ENCODE data around the gene REEP1. TPM values are rescaled to one million over a fixed set of nuclear protein-coding genes. Genes with fewer than 3 reads are reported as not detected.

Gene REEP1
- total RNA-seq, 1 donor: 0.36 TPM

- H3K4me2 ChIP-seq (ENCODE audit: insufficient read depth, low read length): no peak overlapping the region
- H3K27ac ChIP-seq (ENCODE audit: low read depth, low read length): no peak overlapping the region
- no peaks in the 10 kb centered on the region for H3K36me3 ChIP-seq (ENCODE audit: insufficient read depth, low read length)
- no peak for TF ChIP-seq CTCF (IDR thresholded peaks at IDR 0.05; ENCODE audit: extremely low read depth, low read depth, low read length)
- H3K4me3 ChIP-seq (ENCODE audit: insufficient read depth, low read length): no peak overlapping the region
- H3K4me1 ChIP-seq (ENCODE audit: insufficient read depth, low read length): peaks cover 13% of the 10 kb centered on the region
- no peaks in the 10 kb centered on the region for H3K27me3 ChIP-seq (ENCODE audit: insufficient read depth, low read length)
- no peaks in the 10 kb centered on the region for H3K79me2 ChIP-seq (ENCODE audit: insufficient read depth, low read length)
- H2AFZ ChIP-seq (ENCODE audit: low read length): no peak overlapping the region
- H4K20me1 ChIP-seq (ENCODE audit: insufficient read depth, low read length): no peaks in the 10 kb centered on the region
- no peak for DNase-seq (ENCODE audit: insufficient read length, low spot score, missing footprints)
- H3K9me3 ChIP-seq (ENCODE audit: low read depth, low read length): no peaks in the 10 kb centered on the region
Observed at GRCh38 chr2:86227685-86228084, 109.7 kb downstream of the REEP1 start.

GRCh38 chr2:86226636-86227520 is 110.5 kb downstream of the REEP1 start:
- Histone ChIP-seq H3K4me1 (ENCODE audit: insufficient read depth, low read length) (peaks cover 16% of the 10 kb centered on the region), H3K9me3 (ENCODE audit: low read depth, low read length) (no peaks in the 10 kb centered on the region), H3K36me3 (ENCODE audit: insufficient read depth, low read length) (no peaks in the 10 kb centered on the region), H4K20me1 (ENCODE audit: insufficient read depth, low read length) (no peaks in the 10 kb centered on the region), H3K4me3 (ENCODE audit: insufficient read depth, low read length) (no peak overlapping the region), H3K4me2 (ENCODE audit: insufficient read depth, low read length) (no peak overlapping the region), H3K79me2 (ENCODE audit: insufficient read depth, low read length) (no peaks in the 10 kb centered on the region), H3K27me3 (ENCODE audit: insufficient read depth, low read length) (no peaks in the 10 kb centered on the region), H3K27ac (ENCODE audit: low read depth, low read length) (no peak overlapping the region), H2AFZ (ENCODE audit: low read length) (no peak overlapping the region)
- no peak for DNase-seq (ENCODE audit: insufficient read length, low spot score, missing footprints)
- TF ChIP-seq CTCF (IDR thresholded peaks at IDR 0.05; ENCODE audit: extremely low read depth, low read depth, low read length): no peak

GRCh38 chr2:86226070-86226469 is 111.4 kb downstream of the REEP1 start:
- TF ChIP-seq CTCF (IDR thresholded peaks at IDR 0.05; ENCODE audit: extremely low read depth, low read depth, low read length): no peak
- Histone ChIP-seq H3K79me2 (ENCODE audit: insufficient read depth, low read length) (no peaks in the 10 kb centered on the region), H3K9me3 (ENCODE audit: low read depth, low read length) (no peaks in the 10 kb centered on the region), H4K20me1 (ENCODE audit: insufficient read depth, low read length) (no peaks in the 10 kb centered on the region), H3K4me1 (ENCODE audit: insufficient read depth, low read length) (peaks cover 16% of the 10 kb centered on the region), H3K27me3 (ENCODE audit: insufficient read depth, low read length) (no peaks in the 10 kb centered on the region), H3K4me2 (ENCODE audit: insufficient read depth, low read length) (no peak overlapping the region), H3K36me3 (ENCODE audit: insufficient read depth, low read length) (no peaks in the 10 kb centered on the region), H2AFZ (ENCODE audit: low read length) (no peak overlapping the region), H3K27ac (ENCODE audit: low read depth, low read length) (no peak overlapping the region), H3K4me3 (ENCODE audit: insufficient read depth, low read length) (no peak overlapping the region)
- no peak for DNase-seq (ENCODE audit: insufficient read length, low spot score, missing footprints)

GRCh38 chr2:86225581-86225980 is 111.8 kb downstream of the REEP1 start:
- H3K27ac ChIP-seq (ENCODE audit: low read depth, low read length): no peak overlapping the region
- peaks cover 16% of the 10 kb centered on the region for H3K4me1 ChIP-seq (ENCODE audit: insufficient read depth, low read length)
- H3K36me3 ChIP-seq (ENCODE audit: insufficient read depth, low read length): no peaks in the 10 kb centered on the region
- no peaks in the 10 kb centered on the region for H3K9me3 ChIP-seq (ENCODE audit: low read depth, low read length)
- no peaks in the 10 kb centered on the region for H3K27me3 ChIP-seq (ENCODE audit: insufficient read depth, low read length)
- no peak for TF ChIP-seq CTCF (IDR thresholded peaks at IDR 0.05; ENCODE audit: extremely low read depth, low read depth, low read length)
- no peaks in the 10 kb centered on the region for H3K79me2 ChIP-seq (ENCODE audit: insufficient read depth, low read length)
- H2AFZ ChIP-seq (ENCODE audit: low read length): peak overlapping the region; percentile 38
- no peaks in the 10 kb centered on the region for H4K20me1 ChIP-seq (ENCODE audit: insufficient read depth, low read length)
- no peak for DNase-seq (ENCODE audit: insufficient read length, low spot score, missing footprints)
- no peak overlapping the region for H3K4me3 ChIP-seq (ENCODE audit: insufficient read depth, low read length)
- no peak overlapping the region for H3K4me2 ChIP-seq (ENCODE audit: insufficient read depth, low read length)

Measured in osteoblast (primary cell).